AG09319 (cell line): ENCODE data around the gene DEXI.

Experiments
- DNase-seq: peaks from one replicate; pipeline ENCODE4 v3.0.0-alpha.2; 2010; ENCODE audit warnings: low read depth; ENCODE audit errors: extremely low read depth
- CTCF ChIP-seq: IDR thresholded peaks from 2 replicates; pipeline ENCODE4 v1.5.1; 2011; ENCODE audit warnings: low read depth, mild to moderate bottlenecking, inconsistent platforms, low read length, moderate library complexity

The DEXI gene

GRCh38 chr16:10881479-10882030 lies 60.7 kb downstream of the DEXI start:
- no peak for DNase-seq
- TF ChIP-seq CTCF, result no peak

GRCh38 chr16:10880594-10881452 lies 61.4 kb downstream of the DEXI start:
- no peak for DNase-seq
- TF ChIP-seq CTCF, result no peak

GRCh38 chr16:10879681-10880589 lies 62.3 kb downstream of the DEXI start:
- no peak for DNase-seq
- TF ChIP-seq CTCF, result no peak
